Right atrium auricular region (tissue), 2 donors: ENCODE data around the gene HAUS1. TPM values are rescaled to one million over a fixed set of nuclear protein-coding genes. Genes with fewer than 3 reads are reported as not detected.

Experiments used
- DNase-seq: peaks from one replicate; pipeline ENCODE4 v3.0.0-alpha.2; 2019; ENCODE audit warnings: low spot score
- H3K27ac ChIP-seq, 2 donors: fragments of 200-600 bp; sonication (generic); 1 replicate in 1 of 2; 2 replicates in 1 of 2; pipeline ENCODE4 v1.5.1; 2016 to 2019
- H3K27me3 ChIP-seq, 2 donors: fragments of 200-600 bp; sonication (generic); one replicate each; pipeline versions ENCODE4 v1.5.1 to v1.6.0; 2017 to 2019
- H3K36me3 ChIP-seq: fragments of 200-600 bp; sonication (generic); one replicate; pipeline ENCODE4 v1.5.1; 2016
- H3K4me1 ChIP-seq, 2 donors: fragments of 200-600 bp; sonication (generic); one replicate each; pipeline versions ENCODE4 v1.5.1 to v1.6.0; 2017 to 2019
- H3K4me3 ChIP-seq, 2 donors: fragments of 200-600 bp; sonication (generic); 1 replicate in 1 of 2; 2 replicates in 1 of 2; pipeline ENCODE4 v1.5.1; 2017 to 2019; ENCODE audit warnings: mild to moderate bottlenecking in 1 of 2, moderate library complexity in 1 of 2
- H3K9me3 ChIP-seq, 2 donors: fragments of 200-600 bp; sonication (generic); one replicate each; pipeline ENCODE4 v1.5.1; 2019
- CTCF ChIP-seq, 2 donors: fragments of 200-600 bp; sonication (generic); IDR thresholded peaks; one replicate each; pipeline ENCODE4 v1.5.1; 2019; ENCODE audit warnings: antibody characterized with exemption in 2 of 2
- total RNA-seq, 2 donors: library from RNA; depleted of rRNA; stranded (reverse); fragments of >200 nt; gene quantifications; one replicate each; pipeline ENCODE4 v1.1.0, GENCODE V29; 2016

HAUS1 gene
- total RNA-seq, 2 donors from 2014 or later: 12.5 to 16.8 TPM

GRCh38 chr18:46173393-46174341 is 69.5 kb downstream of the HAUS1 start:
- H3K36me3 ChIP-seq: no peaks in the 10 kb centered on the region
- H3K4me3 ChIP-seq: peak overlapping the region; percentile 94 to 97
- peak overlapping the region; percentile 92 to 93 for H3K27ac ChIP-seq
- peak; percentile 86 to 95 for TF ChIP-seq CTCF (IDR thresholded peaks at IDR 0.05)
- no peaks in the 10 kb centered on the region for H3K9me3 ChIP-seq
- DNase-seq: peak; percentile 93
- no peaks in the 10 kb centered on the region for H3K27me3 ChIP-seq
- peaks cover 0 to 26% of the 10 kb centered on the region in 2 donors for H3K4me1 ChIP-seq

- no peak for DNase-seq
- peak overlapping the region; percentile 92 to 93 for H3K27ac ChIP-seq
- H3K27me3 ChIP-seq: no peaks in the 10 kb centered on the region
- H3K9me3 ChIP-seq: no peaks in the 10 kb centered on the region
- no peaks in the 10 kb centered on the region for H3K36me3 ChIP-seq
- H3K4me3 ChIP-seq: peak overlapping the region; percentile 94 to 97
- TF ChIP-seq CTCF (IDR thresholded peaks at IDR 0.05): no peak
- peaks cover 0 to 26% of the 10 kb centered on the region in 2 donors for H3K4me1 ChIP-seq
Observed at GRCh38 chr18:46174342-46175041, 70.3 kb downstream of the HAUS1 start.

- no peak for DNase-seq
- TF ChIP-seq CTCF (IDR thresholded peaks at IDR 0.05): no peak
- Histone ChIP-seq H3K27me3 (no peaks in the 10 kb centered on the region), H3K4me3 (no peak overlapping the region), H3K9me3 (no peaks in the 10 kb centered on the region), H3K4me1 (peaks cover 0 to 28% of the 10 kb centered on the region in 2 donors), H3K27ac (no peak overlapping the region), H3K36me3 (no peaks in the 10 kb centered on the region)
Observed at GRCh38 chr18:46176001-46176400, 71.8 kb downstream of the HAUS1 start.

Other genes with a start within 250 kb of the HAUS1 start
- 10 to 100 TPM; 25.3 to 33.6 TPM for gene EPG5, start 137.1 kb upstream of the HAUS1 start, total RNA-seq
- gene PSTPIP2, start 32.1 kb upstream of the HAUS1 start, total RNA-seq: 1 to 10 TPM; 3.4 to 3.9 TPM
- 1,000 to 10,000 TPM in 1 of 2 donors, 100 to 1,000 TPM in 1; 785 to 1,543 TPM for gene ATP5F1A, start 6.1 kb upstream of the HAUS1 start, total RNA-seq